SIG-M5 treated with dmso at 0.1 percent for 504 hours (cell line): ENCODE data around the gene PTCHD4.

Experiments used
- DNase-seq: peaks from one replicate; lab custom pipeline; 2025; ENCODE audit not compliant: unreplicated experiment; lab: John Stamatoyannopoulos, UW

The PTCHD4 gene

GRCh38 chr6:48061265-48061990, 49.6 kb downstream of the PTCHD4 start:
- no peak for DNase-seq
